Prostate gland (tissue), 2 donors: ENCODE results near the gene NRN1L. TPM values are rescaled to one million over a fixed set of nuclear protein-coding genes. Genes with fewer than 3 reads are reported as not detected.
"Not testable (repeated sequence)": the region's sequence is repeated elsewhere in the genome, so short reads cannot be mapped to it uniquely, and the experiment has no call there.

ENCODE experiments used
- DNase-seq: peaks from one replicate; pipeline ENCODE4 v3.0.0-alpha.2; 2019; ENCODE audit warnings: low spot score
- H3K27ac ChIP-seq, 2 donors: fragments of 200-600 bp; sonication (generic); 2 replicates each; pipeline ENCODE4 v1.5.1; 2017 to 2019
- H3K27me3 ChIP-seq: fragments of 200-600 bp; sonication (generic); replicated peaks from 2 replicates; pipeline ENCODE4 v1.5.1; 2019; ENCODE audit not compliant: insufficient read depth
- H3K36me3 ChIP-seq, 2 donors: fragments of 200-600 bp; sonication (generic); 1 replicate in 1 of 2; 2 replicates in 1 of 2; pipeline versions ENCODE4 v1.5.1 to v1.8.1; 2017 to 2019
- H3K4me1 ChIP-seq: fragments of 200-600 bp; sonication (generic); replicated peaks from 2 replicates; pipeline ENCODE4 v1.5.1; 2019
- H3K4me3 ChIP-seq, 2 donors: fragments of 200-600 bp; sonication (generic); 2 replicates each; pipeline ENCODE4 v1.5.1; 2017 to 2019
- H3K9me3 ChIP-seq: fragments of 200-600 bp; sonication (generic); 2 replicates; pipeline ENCODE4 v1.5.1; 2017
- POLR2A ChIP-seq: fragments of 450-650 bp; IDR thresholded peaks from one replicate; pipeline ENCODE4 v1.6.1; 2016; ENCODE audit warnings: antibody characterized with exemption, mild to moderate bottlenecking
- POLR2AphosphoS5 ChIP-seq: sonication (generic); formaldehyde crosslinking; IDR thresholded peaks from one replicate; pipeline ENCODE4 v1.6.1; 2017; ENCODE audit warnings: antibody characterized with exemption
- WGBS: methylation state at CpG from one replicate; pipeline ENCODE4 v1.1.5; 2018; 5-methylcytosine and 5-hydroxymethylcytosine counted together
- intact Hi-C: fragments of 100-400 bp; cut with DNase I; formaldehyde crosslinking; loops from one replicate; pipeline ENCODE4 v1.14.2; 2022
- total RNA-seq, 2 donors: library from RNA; depleted of rRNA; stranded (reverse); fragments of >200 nt; gene quantifications; one replicate each; pipeline ENCODE4 v1.1.0, GENCODE V29; 2016
- TF ChIP-seq, protein P1 (sequence below), 4 experiments: fragments of 200-600 bp in 2 of 4; fragments of 450-650 bp in 2 of 4; sonication (generic) in 2 of 4; IDR thresholded peaks; 1 replicate in 3 of 4; 2 replicates in 1 of 4; pipeline ENCODE4 v1.5.1; 2016 to 2019; ENCODE audit warnings: antibody characterized with exemption in 4 of 4, mild to moderate bottlenecking in 2 of 4, moderate library complexity in 2 of 4

Gene NRN1L
- 1 to 10 TPM; 4.0 to 4.4 TPM for total RNA-seq

GRCh38 chr16:67884684-67885083, at the start of gene NRN1L:
Gene NRN1L, plus strand, starts transcription at chr16:67884885. Its CDS starts 19 bp downstream, at chr16:67884904.
- Histone ChIP-seq H3K9me3 (no peaks in the 10 kb centered on the region), H3K36me3 (peaks cover 16 to 43% of the 10 kb centered on the region in 2 donors), H3K4me3 (no peak within 1 kb of the TSS), H3K27ac (peak within 1 kb of the TSS; percentile 56 to 59), H3K4me1 (peaks cover 7% of the 10 kb centered on the region), H3K27me3 (no peaks in the 10 kb centered on the region)
- peak; percentile 93 for DNase-seq
- intact Hi-C loops = loop anchor here (5.0 kb wide), 1 partner anchor 158 kb away; no protein-coding TSS in a partner anchor
- TF ChIP-seq, protein P1, sequence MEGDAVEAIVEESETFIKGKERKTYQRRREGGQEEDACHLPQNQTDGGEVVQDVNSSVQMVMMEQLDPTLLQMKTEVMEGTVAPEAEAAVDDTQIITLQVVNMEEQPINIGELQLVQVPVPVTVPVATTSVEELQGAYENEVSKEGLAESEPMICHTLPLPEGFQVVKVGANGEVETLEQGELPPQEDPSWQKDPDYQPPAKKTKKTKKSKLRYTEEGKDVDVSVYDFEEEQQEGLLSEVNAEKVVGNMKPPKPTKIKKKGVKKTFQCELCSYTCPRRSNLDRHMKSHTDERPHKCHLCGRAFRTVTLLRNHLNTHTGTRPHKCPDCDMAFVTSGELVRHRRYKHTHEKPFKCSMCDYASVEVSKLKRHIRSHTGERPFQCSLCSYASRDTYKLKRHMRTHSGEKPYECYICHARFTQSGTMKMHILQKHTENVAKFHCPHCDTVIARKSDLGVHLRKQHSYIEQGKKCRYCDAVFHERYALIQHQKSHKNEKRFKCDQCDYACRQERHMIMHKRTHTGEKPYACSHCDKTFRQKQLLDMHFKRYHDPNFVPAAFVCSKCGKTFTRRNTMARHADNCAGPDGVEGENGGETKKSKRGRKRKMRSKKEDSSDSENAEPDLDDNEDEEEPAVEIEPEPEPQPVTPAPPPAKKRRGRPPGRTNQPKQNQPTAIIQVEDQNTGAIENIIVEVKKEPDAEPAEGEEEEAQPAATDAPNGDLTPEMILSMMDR (IDR thresholded peaks at IDR 0.05) = no peak
- TF ChIP-seq POLR2AphosphoS5 = peak; percentile 92
- TF ChIP-seq POLR2A = peak; percentile 45
- 15% methylated on average over 22 of the region's 22 CpGs for WGBS

DNA sequence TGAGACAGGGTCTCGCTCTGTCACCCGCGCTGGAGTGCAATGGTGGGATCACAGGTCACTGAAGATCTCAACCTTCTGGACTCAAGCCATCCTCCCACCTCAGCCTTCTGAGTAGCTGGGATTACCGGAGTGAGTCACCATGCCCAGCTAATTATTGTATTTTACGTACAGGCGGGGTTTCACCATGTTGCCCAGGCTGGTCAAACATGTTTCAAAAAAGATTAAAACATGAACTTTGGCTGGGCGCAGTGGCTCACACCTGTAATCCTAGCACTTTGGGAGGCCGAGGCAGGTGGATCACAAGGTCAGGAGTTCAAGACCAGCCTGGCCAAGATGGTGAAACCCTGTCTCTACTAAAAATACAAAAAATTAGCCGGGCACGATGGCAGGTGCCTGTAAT, 47.5 kb upstream of the NRN1L start:
- DNase-seq, H3K27ac ChIP-seq, H3K9me3 ChIP-seq, H3K4me3 ChIP-seq, intact Hi-C loops, H3K27me3 ChIP-seq, H3K36me3 ChIP-seq, H3K4me1 ChIP-seq: not testable (repeated sequence)
- 91% methylated on average over 10 of the region's 10 CpGs for WGBS

- intact Hi-C loops = no loop called here
- 85% methylated on average over 2 of the region's 2 CpGs for WGBS
- TF ChIP-seq POLR2A (no peak), POLR2AphosphoS5 (no peak)
- TF ChIP-seq, protein P1 (IDR thresholded peaks at IDR 0.05) = no peak
Measured at GRCh38 chr16:67837811-67838210, 46.9 kb upstream of the NRN1L start.

DNA sequence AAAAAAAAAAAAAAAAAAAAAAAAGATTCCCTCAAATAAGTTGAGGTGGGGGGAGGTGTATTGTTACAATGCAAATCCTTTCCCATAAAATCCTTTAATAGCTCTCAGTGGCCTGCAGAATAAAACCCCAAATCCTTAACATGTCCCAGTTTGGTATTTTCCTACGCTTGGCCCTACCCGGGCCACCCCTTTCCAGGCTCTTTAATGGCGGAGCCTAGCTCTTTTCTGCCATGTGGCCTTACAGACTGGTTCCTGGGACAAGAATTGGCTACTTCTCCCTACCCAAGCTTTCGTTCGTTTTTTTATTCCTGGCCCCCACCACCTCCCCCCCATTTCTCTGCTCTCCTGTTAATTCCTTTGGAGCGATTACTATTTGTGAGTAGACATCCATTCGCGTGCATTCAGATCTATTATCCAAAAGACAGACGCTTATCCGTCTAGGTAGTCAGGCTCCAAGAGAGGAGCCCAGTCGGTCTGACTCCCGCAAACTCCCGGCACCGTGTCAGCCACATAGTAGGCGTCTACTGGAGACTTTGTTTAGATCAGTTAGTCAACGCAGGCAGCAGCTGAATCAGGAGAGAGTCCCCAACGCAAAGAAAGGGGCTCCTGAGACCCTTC, 43.4 kb upstream of the NRN1L start:
- no peaks in the 10 kb centered on the region for H3K9me3 ChIP-seq
- peak overlapping the region; percentile 86 to 91 for H3K4me3 ChIP-seq
- intact Hi-C loops = loop anchor here (5.0 kb wide), 1 partner anchor 179 kb away; the partner anchor contains the start of genes ACD and PARD6A
- peaks cover 15% of the 10 kb centered on the region for H3K4me1 ChIP-seq
- no peaks in the 10 kb centered on the region for H3K36me3 ChIP-seq
- no peak for DNase-seq
- TF ChIP-seq POLR2AphosphoS5 (no peak), POLR2A (no peak)
- H3K27ac ChIP-seq = peak overlapping the region; percentile 100
- H3K27me3 ChIP-seq = no peaks in the 10 kb centered on the region
- 47% methylated on average over 17 of the region's 17 CpGs for WGBS

More at GRCh38 chr16:67837811-67838210, 46.9 kb upstream of the NRN1L start:
- no peaks in the 10 kb centered on the region for H3K9me3 ChIP-seq
- H3K27ac ChIP-seq = no peak overlapping the region
- peaks cover 2% of the 10 kb centered on the region for H3K4me1 ChIP-seq
- DNase-seq = no peak
- no peak overlapping the region for H3K4me3 ChIP-seq
- no peaks in the 10 kb centered on the region for H3K36me3 ChIP-seq
- no peaks in the 10 kb centered on the region for H3K27me3 ChIP-seq

GRCh38 chr16:67841816-67842508, 42.7 kb upstream of the NRN1L start, which contains the start of gene THAP11:
Gene THAP11, plus strand, starts transcription at chr16:67842320. Its CDS starts 235 bp downstream, at chr16:67842555.
- peak within 1 kb of the TSS; percentile 86 to 91 for H3K4me3 ChIP-seq
- TF ChIP-seq POLR2A = no peak
- TF ChIP-seq, protein P1 (IDR thresholded peaks at IDR 0.05) = peak; percentile 82 to 98 (median 90)
- peak; percentile 92 for TF ChIP-seq POLR2AphosphoS5
- H3K36me3 ChIP-seq = no peaks in the 10 kb centered on the region
- H3K27ac ChIP-seq = peak within 1 kb of the TSS; percentile 100
- peaks cover 15% of the 10 kb centered on the region for H3K4me1 ChIP-seq
- peak; percentile 94 for DNase-seq
- intact Hi-C loops = loop anchor here (5.0 kb wide), 1 partner anchor 180 kb away; the partner anchor contains the start of genes ACD and PARD6A
- no peaks in the 10 kb centered on the region for H3K9me3 ChIP-seq
- WGBS = under 1% methylated on average over 68 of the region's 83 CpGs
- no peaks in the 10 kb centered on the region for H3K27me3 ChIP-seq
